PC-3 (cell line): ENCODE results near the gene ERVMER34-1. TPM values are rescaled to one million over a fixed set of nuclear protein-coding genes. Genes with fewer than 3 reads are reported as not detected.

Source experiments
- ATAC-seq: fragments of 200-7000 bp; cut with Tn5 transposase; 2 replicates; pipeline ENCODE4 v1.9.1; 2020; ENCODE audit warnings: mild to moderate bottlenecking, moderate library complexity
- BruUV-seq: library from RNA; stranded (reverse); fragments of 400-500 nt; replicated peaks from 2 replicates; lab custom pipeline; 2021; lab: Mats Ljungman, UMichigan
- CTCF ChIA-PET: fragments of 300-600 bp; sonication (Branson Sonifier 250); formaldehyde crosslinking; loops from one replicate; lab custom pipeline; 2022; ENCODE audit warnings: antibody characterized with exemption; lab: Charles Lee
- POLR2A ChIA-PET: fragments of 300-600 bp; sonication (Branson Sonifier 250); formaldehyde crosslinking; loops from one replicate; lab custom pipeline; 2022; ENCODE audit warnings: antibody characterized with exemption; ENCODE audit not compliant: unreplicated experiment; lab: Charles Lee
- DNase-seq: peaks from one replicate; pipeline ENCODE4 v3.0.0-alpha.2; 2015
- H2AFZ ChIP-seq: fragments of 300-600 bp; sonication (generic); 2 replicates; pipeline ENCODE4 v1.6.0; 2016; ENCODE audit warnings: antibody characterized with exemption, low read length
- H3F3A ChIP-seq: fragments of 300-600 bp; sonication (generic); one replicate; pipeline ENCODE4 v1.6.0; 2017; ENCODE audit warnings: antibody characterized with exemption, low read length, control low read depth, mild to moderate bottlenecking; ENCODE audit not compliant: unreplicated experiment
- H3K27ac ChIP-seq: fragments of 300-600 bp; sonication (generic); 2 replicates; pipeline ENCODE4 v1.5.1; 2016; ENCODE audit warnings: mild to moderate bottlenecking, low read length
- H3K27me3 ChIP-seq: fragments of 300-600 bp; sonication (generic); 2 replicates; pipeline ENCODE4 v1.6.1; 2016; ENCODE audit warnings: low read length, mixed read lengths
- H3K36me3 ChIP-seq: fragments of 300-600 bp; sonication (generic); 2 replicates; pipeline ENCODE4 v1.6.1; 2016; ENCODE audit warnings: low read depth, mixed run types, low read length, mixed read lengths
- H3K4me1 ChIP-seq: fragments of 300-600 bp; sonication (generic); 2 replicates; pipeline ENCODE4 v1.5.1; 2016; ENCODE audit warnings: low read length; ENCODE audit not compliant: insufficient read depth
- H3K4me2 ChIP-seq: fragments of 300-600 bp; sonication (generic); 2 replicates; pipeline ENCODE4 v1.6.0; 2016; ENCODE audit warnings: low read length
- H3K4me3 ChIP-seq: fragments of 300-600 bp; sonication (generic); 2 replicates; pipeline ENCODE4 v1.5.1; 2016; ENCODE audit warnings: mild to moderate bottlenecking, low read length, mixed read lengths
- H3K79me2 ChIP-seq: fragments of 300-600 bp; sonication (generic); 2 replicates; pipeline ENCODE4 v1.6.1; 2017; ENCODE audit warnings: low read length, mixed read lengths
- H3K9ac ChIP-seq: fragments of 300-600 bp; sonication (generic); 2 replicates; pipeline ENCODE4 v1.6.0; 2016; ENCODE audit warnings: mild to moderate bottlenecking, low read length
- H3K9me2 ChIP-seq: fragments of 300-600 bp; sonication (generic); replicated peaks from 2 replicates; pipeline ENCODE4 v1.6.1; 2016; ENCODE audit warnings: mixed run types, low read length, mixed read lengths
- H3K9me3 ChIP-seq: fragments of 300-600 bp; sonication (generic); 2 replicates; pipeline ENCODE4 v1.6.1; 2016; ENCODE audit warnings: low read length, mixed read lengths
- H4K20me1 ChIP-seq: fragments of 300-600 bp; sonication (generic); 2 replicates; pipeline ENCODE4 v1.6.1; 2016; ENCODE audit warnings: low read length, mixed read lengths
- EZH2 ChIP-seq: fragments of 300-600 bp; sonication (generic); IDR thresholded peaks from one replicate; pipeline ENCODE4 v1.6.1; 2017; ENCODE audit warnings: antibody characterized with exemption, mild to moderate bottlenecking, low read length; ENCODE audit not compliant: unreplicated experiment
- EZH2phosphoT487 ChIP-seq: fragments of 300-600 bp; sonication (generic); IDR thresholded peaks from 2 replicates; pipeline ENCODE4 v1.6.1; 2018; ENCODE audit warnings: mild to moderate bottlenecking, antibody characterized with exemption, low read length, borderline replicate concordance
- intact Hi-C: fragments of 100-400 bp; cut with micrococcal nuclease; formaldehyde crosslinking; loops from 2 replicates; pipeline ENCODE4 v1.9.0; 2023
- total RNA-seq: library from RNA; depleted of rRNA; stranded (reverse); fragments of >200 nt; gene quantifications from 2 replicates; pipeline ENCODE4 v1.2.3, GENCODE V29; 2014
- TF ChIP-seq, protein P1 (sequence below): fragments of 300-600 bp; sonication (generic); conservative IDR thresholded peaks from 2 replicates; pipeline ENCODE4 v1.5.1; 2017; ENCODE audit warnings: antibody characterized with exemption, low read depth, mild to moderate bottlenecking, low read length

Gene ERVMER34-1
- total RNA-seq, 1 experiment from 2014 or later, result 1.7 TPM

DNA sequence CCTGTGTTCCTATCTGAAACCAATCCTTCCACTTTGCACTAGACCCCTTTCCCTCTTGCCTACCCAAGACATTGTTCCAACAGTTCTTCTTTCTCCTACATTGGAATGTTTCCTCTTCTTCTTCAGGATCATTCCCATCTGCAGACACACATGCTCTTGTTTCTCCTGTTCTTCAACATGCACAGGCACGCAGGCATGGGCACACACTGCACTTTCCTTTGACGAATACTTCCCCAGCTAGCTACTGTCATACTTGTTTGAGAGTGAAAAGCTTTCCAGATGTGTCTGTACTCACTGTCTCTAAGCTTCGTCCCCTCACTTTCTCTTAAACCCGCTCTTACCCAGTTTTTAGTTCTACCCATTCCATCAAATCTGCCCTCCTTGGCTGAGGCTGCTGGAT lies 31.8 kb upstream of the ERVMER34-1 start:
- ChIA-PET CTCF (no interaction called here), POLR2A (no interaction called here)
- Histone ChIP-seq H3F3A (no peaks in the 10 kb centered on the region), H3K9me3 (no peaks in the 10 kb centered on the region), H3K9me2 (no peaks in the 10 kb centered on the region), H3K4me1 (no peaks in the 10 kb centered on the region), H2AFZ (no peak overlapping the region), H3K9ac (no peak overlapping the region), H3K4me2 (no peak overlapping the region), H3K27me3 (no peaks in the 10 kb centered on the region), H3K79me2 (no peaks in the 10 kb centered on the region), H3K36me3 (no peaks in the 10 kb centered on the region), H3K27ac (no peak overlapping the region), H3K4me3 (no peak overlapping the region), H4K20me1 (no peaks in the 10 kb centered on the region)
- no TSS peak for BruUV-seq
- ATAC-seq, result no peak
- no peak for DNase-seq
- intact Hi-C loops, result no loop called here
- no peak for TF ChIP-seq EZH2phosphoT487

DNA sequence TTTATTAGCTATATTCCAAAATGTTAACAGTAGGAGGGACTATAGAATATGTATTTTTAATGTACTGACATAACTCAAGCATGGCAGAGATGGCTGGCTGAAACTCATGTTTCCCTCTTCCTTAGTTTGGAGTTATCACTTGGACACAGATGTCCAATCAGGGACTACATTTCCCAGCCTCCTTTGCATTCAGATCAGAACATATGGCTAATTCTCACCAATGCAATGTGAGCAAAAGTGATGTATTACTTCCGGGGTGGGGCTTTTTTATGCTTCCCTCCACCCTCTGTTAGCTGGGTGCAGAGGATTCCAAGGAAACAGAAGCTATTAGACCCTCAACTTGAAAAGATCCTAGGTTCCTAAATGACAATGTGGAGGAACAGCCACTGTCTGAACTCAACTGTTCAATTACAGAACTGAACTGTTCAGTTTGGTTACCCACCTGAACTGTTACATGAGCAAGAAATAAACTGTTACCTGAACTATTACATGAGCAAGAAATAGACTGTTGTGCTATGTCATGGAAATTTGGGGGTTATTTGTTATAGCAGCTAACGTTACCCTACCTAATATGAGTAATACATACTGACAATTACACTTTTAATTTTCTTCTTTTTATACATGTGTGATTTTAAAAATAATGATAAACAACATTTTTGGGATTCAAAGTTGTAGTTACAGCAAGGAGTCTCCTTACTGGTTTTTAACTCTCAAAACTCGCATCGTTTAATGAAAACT lies 29.6 kb upstream of the ERVMER34-1 start:
- ChIA-PET CTCF (no interaction called here), POLR2A (no interaction called here)
- ATAC-seq, result peak; percentile 33
- no peaks in the 10 kb centered on the region for H3K4me1 ChIP-seq
- no peak overlapping the region for H2AFZ ChIP-seq
- no peaks in the 10 kb centered on the region for H3K79me2 ChIP-seq
- H3K9ac ChIP-seq, result no peak overlapping the region
- TF ChIP-seq EZH2, result no peak
- TF ChIP-seq EZH2phosphoT487, result no peak
- TF ChIP-seq, protein P1, sequence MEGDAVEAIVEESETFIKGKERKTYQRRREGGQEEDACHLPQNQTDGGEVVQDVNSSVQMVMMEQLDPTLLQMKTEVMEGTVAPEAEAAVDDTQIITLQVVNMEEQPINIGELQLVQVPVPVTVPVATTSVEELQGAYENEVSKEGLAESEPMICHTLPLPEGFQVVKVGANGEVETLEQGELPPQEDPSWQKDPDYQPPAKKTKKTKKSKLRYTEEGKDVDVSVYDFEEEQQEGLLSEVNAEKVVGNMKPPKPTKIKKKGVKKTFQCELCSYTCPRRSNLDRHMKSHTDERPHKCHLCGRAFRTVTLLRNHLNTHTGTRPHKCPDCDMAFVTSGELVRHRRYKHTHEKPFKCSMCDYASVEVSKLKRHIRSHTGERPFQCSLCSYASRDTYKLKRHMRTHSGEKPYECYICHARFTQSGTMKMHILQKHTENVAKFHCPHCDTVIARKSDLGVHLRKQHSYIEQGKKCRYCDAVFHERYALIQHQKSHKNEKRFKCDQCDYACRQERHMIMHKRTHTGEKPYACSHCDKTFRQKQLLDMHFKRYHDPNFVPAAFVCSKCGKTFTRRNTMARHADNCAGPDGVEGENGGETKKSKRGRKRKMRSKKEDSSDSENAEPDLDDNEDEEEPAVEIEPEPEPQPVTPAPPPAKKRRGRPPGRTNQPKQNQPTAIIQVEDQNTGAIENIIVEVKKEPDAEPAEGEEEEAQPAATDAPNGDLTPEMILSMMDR, result no peak
- no peaks in the 10 kb centered on the region for H3K9me3 ChIP-seq
- H3K4me2 ChIP-seq, result no peak overlapping the region
- H3K27ac ChIP-seq, result no peak overlapping the region
- no peaks in the 10 kb centered on the region for H3K36me3 ChIP-seq
- no TSS peak for BruUV-seq
- H3F3A ChIP-seq, result no peaks in the 10 kb centered on the region
- intact Hi-C loops, result no loop called here
- no peak overlapping the region for H3K4me3 ChIP-seq
- no peaks in the 10 kb centered on the region for H3K27me3 ChIP-seq
- DNase-seq, result peak; percentile 47
- H3K9me2 ChIP-seq, result no peaks in the 10 kb centered on the region
- H4K20me1 ChIP-seq, result no peaks in the 10 kb centered on the region

DNA sequence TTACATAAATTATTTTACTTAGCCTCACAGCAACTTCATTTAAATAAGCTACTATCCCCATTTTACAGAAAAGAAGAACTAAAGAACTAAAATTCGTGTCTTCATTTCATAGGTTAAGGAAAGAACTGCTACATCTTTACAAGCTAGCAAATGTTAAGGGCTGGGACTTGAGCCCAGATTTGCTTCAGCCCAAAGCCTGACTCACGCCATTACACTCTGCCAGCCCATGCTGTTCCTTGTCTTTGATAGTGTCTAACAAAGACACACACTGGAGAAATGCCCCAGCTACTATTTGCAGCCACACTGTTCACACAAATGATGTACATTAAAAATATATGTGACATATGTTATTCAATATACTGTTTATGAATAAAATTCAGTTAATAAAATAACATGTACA lies 29.0 kb upstream of the ERVMER34-1 start:
- TF ChIP-seq, protein P1, result no peak
- TF ChIP-seq EZH2 (no peak), EZH2phosphoT487 (no peak)
- H3K9ac ChIP-seq, result no peak overlapping the region
- intact Hi-C loops, result no loop called here
- H3K36me3 ChIP-seq, result no peaks in the 10 kb centered on the region
- H3F3A ChIP-seq, result no peaks in the 10 kb centered on the region
- ChIA-PET POLR2A (no interaction called here), CTCF (no interaction called here)
- DNase-seq, result peak; percentile 52
- H3K27me3 ChIP-seq, result 0 out of 2 replicates have a peak, but pooled peaks cover 4% of the 10 kb centered on the region
- no peaks in the 10 kb centered on the region for H3K79me2 ChIP-seq
- H3K9me2 ChIP-seq, result no peaks in the 10 kb centered on the region
- H3K27ac ChIP-seq, result no peak overlapping the region
- no peak overlapping the region for H3K4me3 ChIP-seq
- BruUV-seq, result no TSS peak
- H3K9me3 ChIP-seq, result no peaks in the 10 kb centered on the region
- no peaks in the 10 kb centered on the region for H3K4me1 ChIP-seq
- H4K20me1 ChIP-seq, result no peaks in the 10 kb centered on the region
- peak; percentile 93 for ATAC-seq
- H2AFZ ChIP-seq, result no peak overlapping the region
- no peak overlapping the region for H3K4me2 ChIP-seq
